Keratinocyte (primary cell): ENCODE measurements around the gene HNRNPAB. TPM values are rescaled to one million over a fixed set of nuclear protein-coding genes. Genes with fewer than 3 reads are reported as not detected.

Experiments
- DNase-seq: peaks from one replicate; pipeline ENCODE4 v3.0.0-alpha.2; 2011; ENCODE audit warnings: low read depth, missing footprints, low spot score
- FAIRE-seq: peaks from 2 replicates; lab custom pipeline; 2011; peaks lifted over from hg19 to GRCh38; lab: Jason Lieb, UNC
- H2AFZ ChIP-seq: 2 replicates; pipeline ENCODE4 v1.6.0; 2012; ENCODE audit warnings: low read length, control low read depth, inconsistent platforms; ENCODE audit not compliant: control insufficient read depth
- H3K27ac ChIP-seq: 2 replicates; pipeline ENCODE4 v1.5.1; 2011; ENCODE audit warnings: low read length; ENCODE audit not compliant: control insufficient read depth, insufficient read depth
- H3K27me3 ChIP-seq: 3 replicates; pipeline ENCODE4 v1.6.0; 2011; ENCODE audit warnings: low read length; ENCODE audit not compliant: control insufficient read depth, insufficient read depth; ENCODE audit errors: extremely low read depth
- H3K36me3 ChIP-seq, 2 experiments: 2 replicates in 1 of 2; 3 replicates in 1 of 2; pipeline ENCODE4 v1.5.1; 2011; ENCODE audit warnings: low read length in 2 of 2, mild to moderate bottlenecking in 1 of 2; ENCODE audit not compliant: control insufficient read depth in 2 of 2, insufficient read depth in 2 of 2; ENCODE audit errors: extremely low read depth in 1 of 2
- H3K4me1 ChIP-seq: 3 replicates; pipeline ENCODE4 v1.5.1; 2011; ENCODE audit warnings: low read length; ENCODE audit not compliant: control insufficient read depth, insufficient read depth; ENCODE audit errors: extremely low read depth
- H3K4me2 ChIP-seq: 3 replicates; pipeline ENCODE4 v1.6.0; 2011; ENCODE audit warnings: low read depth, low read length; ENCODE audit not compliant: control insufficient read depth, insufficient read depth; ENCODE audit errors: extremely low read depth
- H3K4me3 ChIP-seq, 3 experiments: fragments of 200-600 bp in 1 of 3; sonication (generic) in 1 of 3; 2 replicates in 2 of 3; 3 replicates in 1 of 3; pipeline ENCODE4 v1.5.1; 2011 to 2016; ENCODE audit warnings: low read length in 3 of 3, mild to moderate bottlenecking in 3 of 3, control low read depth in 2 of 3, inconsistent platforms in 1 of 3, low read depth in 1 of 3, mixed read lengths in 1 of 3, mixed run types in 1 of 3, moderate library complexity in 1 of 3; ENCODE audit not compliant: control insufficient read depth in 2 of 3, insufficient read depth in 2 of 3; ENCODE audit errors: extremely low read depth in 1 of 3
- H3K79me2 ChIP-seq: 2 replicates; pipeline ENCODE4 v1.6.0; 2012; ENCODE audit warnings: low read length; ENCODE audit not compliant: control insufficient read depth, insufficient read depth
- H3K9ac ChIP-seq: 3 replicates; pipeline ENCODE4 v1.6.0; 2011; ENCODE audit warnings: low read length; ENCODE audit not compliant: control insufficient read depth, insufficient read depth; ENCODE audit errors: extremely low read depth
- H3K9me1 ChIP-seq: 3 replicates; pipeline ENCODE4 v1.6.0; 2011; ENCODE audit warnings: low read length; ENCODE audit not compliant: control insufficient read depth, insufficient read depth; ENCODE audit errors: extremely low read depth
- H3K9me3 ChIP-seq: 2 replicates; pipeline ENCODE4 v1.5.1; 2012; ENCODE audit warnings: low read depth, low read length; ENCODE audit not compliant: control insufficient read depth
- H4K20me1 ChIP-seq: 3 replicates; pipeline ENCODE4 v1.6.0; 2011; ENCODE audit warnings: low read length; ENCODE audit not compliant: control insufficient read depth, insufficient read depth; ENCODE audit errors: extremely low read depth
- CTCF ChIP-seq, 3 experiments: IDR thresholded peaks in 1 of 3; conservative IDR thresholded peaks in 1 of 3; optimal IDR thresholded peaks in 1 of 3; 2 replicates in 2 of 3; 3 replicates in 1 of 3; pipeline versions ENCODE3 to v1.5.1; 2011; ENCODE audit warnings: low read length in 3 of 3, mild to moderate bottlenecking in 3 of 3, moderate library complexity in 2 of 3, control low read depth in 1 of 3, inconsistent platforms in 1 of 3; ENCODE audit not compliant: insufficient read depth in 2 of 3; ENCODE audit errors: extremely low read depth in 1 of 3
- EZH2 ChIP-seq: IDR thresholded peaks from one replicate; pipeline ENCODE4 v1.6.1; 2012; ENCODE audit warnings: inconsistent platforms, mild to moderate bottlenecking, low read length, moderate library complexity
- dilution Hi-C: fragments of 300-500 bp; cut with MboI; formaldehyde crosslinking; loops from one replicate; pipeline ENCODE4 v1.7.0; 2020; ENCODE audit warnings: low sequenced_read_pairs; ENCODE audit not compliant: extremely low pct_ligation_motif_present
- polyA plus RNA-seq, 5 experiments: library from polyadenylated mRNA; depleted of rRNA in 3 of 5; stranded (reverse) in 3 of 5; stranded (forward) in 1 of 5; unstranded in 1 of 5; fragments of >200 nt; gene quantifications; 1 replicate in 1 of 5; 2 replicates in 3 of 5; 3 replicates in 1 of 5; pipeline versions ENCODE4 v1.2.1 to v1.2.3, GENCODE V29; 2011 to 2012; ENCODE audit warnings: missing spikeins in 2 of 5, low read depth in 1 of 5, low replicate concordance in 1 of 5

HNRNPAB gene
- polyA plus RNA-seq, 1 donor (not counting 4 experiments of a cell fraction or from before 2014, with no cell fraction given): 161 TPM

- H3K27ac ChIP-seq: no peak overlapping the region
- peaks cover 3% of the 10 kb centered on the region for H3K79me2 ChIP-seq
- no peaks in the 10 kb centered on the region for H3K27me3 ChIP-seq
- H3K9me3 ChIP-seq: no peaks in the 10 kb centered on the region
- H3K9ac ChIP-seq: no peak overlapping the region
- dilution Hi-C loops: no loop called here
- peaks cover 25% of the 10 kb centered on the region for H4K20me1 ChIP-seq
- no peak overlapping the region for H2AFZ ChIP-seq
- no peak for FAIRE-seq
- H3K9me1 ChIP-seq: peaks cover 4% of the 10 kb centered on the region
- H3K4me2 ChIP-seq: no peak overlapping the region
- DNase-seq: no peak
- H3K4me1 ChIP-seq: no peaks in the 10 kb centered on the region
- no peak for TF ChIP-seq EZH2
- H3K4me3 ChIP-seq: no peak overlapping the region
- H3K36me3 ChIP-seq: peaks cover 41 to 46% of the 10 kb centered on the region in 2 experiments
Observed at GRCh38 chr5:178214160-178214803, 9.9 kb downstream of the HNRNPAB start.

- Histone ChIP-seq H3K4me3 (no peak overlapping the region), H3K9ac (no peak overlapping the region), H3K27me3 (no peaks in the 10 kb centered on the region), H3K36me3 (peaks cover 30 to 38% of the 10 kb centered on the region in 2 experiments), H3K27ac (no peak overlapping the region), H3K79me2 (no peaks in the 10 kb centered on the region), H3K4me2 (no peak overlapping the region), H3K9me3 (no peaks in the 10 kb centered on the region), H4K20me1 (peaks cover 19% of the 10 kb centered on the region), H2AFZ (no peak overlapping the region), H3K4me1 (no peaks in the 10 kb centered on the region), H3K9me1 (peaks cover 4% of the 10 kb centered on the region)
- dilution Hi-C loops: no loop called here
- FAIRE-seq (no peak), DNase-seq (no peak)
- no peak for TF ChIP-seq EZH2
- no peak for TF ChIP-seq CTCF (optimal IDR thresholded peaks at IDR 0.05 in 1 of 3, IDR thresholded peaks at IDR 0.05 in 1 of 3, conservative IDR thresholded peaks at IDR 0.05 in 1 of 3; ENCODE audit: extremely low read depth in 1 of 3, insufficient read depth in 2 of 3, low read length in 3 of 3)
Observed at GRCh38 chr5:178215280-178216002, 11.1 kb downstream of the HNRNPAB start.
